ENCODE data around the gene FOXA2.

Gene FOXA2

GRCh38 chr20:22567944-22568871 is 16.2 kb downstream of the FOXA2 start:
- Histone ChIP-seq H3K4me3 (ENCODE audit: low read depth, low read length) (peak overlapping the region; percentile 51), H3K9me3 (ENCODE audit: control insufficient read depth, insufficient read depth, low read depth, low read length) (no peaks in the 10 kb centered on the region), H3K4me1 (ENCODE audit: control insufficient read depth, insufficient read depth, low read length) (peaks cover 53% of the 10 kb centered on the region), H3K9ac (ENCODE audit: low read length) (no peak overlapping the region), H3K36me3 (ENCODE audit: control insufficient read depth, insufficient read depth, low read length) (no peaks in the 10 kb centered on the region), H3K27me3 (ENCODE audit: control insufficient read depth, insufficient read depth, low read length) (peaks cover 100% of the 10 kb centered on the region), H3K27ac (ENCODE audit: low read depth, low read length) (no peak overlapping the region)

GRCh38 chr20:22566876-22567658 is 17.3 kb downstream of the FOXA2 start:
- H3K4me1 ChIP-seq (ENCODE audit: control insufficient read depth, insufficient read depth, low read length): peaks cover 65% of the 10 kb centered on the region
- H3K9ac ChIP-seq (ENCODE audit: low read length): no peak overlapping the region
- no peaks in the 10 kb centered on the region for H3K36me3 ChIP-seq (ENCODE audit: control insufficient read depth, insufficient read depth, low read length)
- peak overlapping the region; percentile 51; the same call in 1 of the 2 replicates for H3K4me3 ChIP-seq (ENCODE audit: low read depth, low read length)
- H3K27me3 ChIP-seq (ENCODE audit: control insufficient read depth, insufficient read depth, low read length): peaks cover 100% of the 10 kb centered on the region
- H3K9me3 ChIP-seq (ENCODE audit: control insufficient read depth, insufficient read depth, low read depth, low read length): no peaks in the 10 kb centered on the region
- H3K27ac ChIP-seq (ENCODE audit: low read depth, low read length): no peak overlapping the region

- H3K4me3 ChIP-seq (ENCODE audit: low read depth, low read length): no peak overlapping the region
- no peak overlapping the region for H3K27ac ChIP-seq (ENCODE audit: low read depth, low read length)
- no peak overlapping the region for H3K9ac ChIP-seq (ENCODE audit: low read length)
- peaks cover 100% of the 10 kb centered on the region for H3K27me3 ChIP-seq (ENCODE audit: control insufficient read depth, insufficient read depth, low read length)
- no peaks in the 10 kb centered on the region for H3K36me3 ChIP-seq (ENCODE audit: control insufficient read depth, insufficient read depth, low read length)
- peaks cover 70% of the 10 kb centered on the region for H3K4me1 ChIP-seq (ENCODE audit: control insufficient read depth, insufficient read depth, low read length)
- no peaks in the 10 kb centered on the region for H3K9me3 ChIP-seq (ENCODE audit: control insufficient read depth, insufficient read depth, low read depth, low read length)
These were observed 21.1 kb downstream of the FOXA2 start for GRCh38 chr20:22563062-22563965.

DNA sequence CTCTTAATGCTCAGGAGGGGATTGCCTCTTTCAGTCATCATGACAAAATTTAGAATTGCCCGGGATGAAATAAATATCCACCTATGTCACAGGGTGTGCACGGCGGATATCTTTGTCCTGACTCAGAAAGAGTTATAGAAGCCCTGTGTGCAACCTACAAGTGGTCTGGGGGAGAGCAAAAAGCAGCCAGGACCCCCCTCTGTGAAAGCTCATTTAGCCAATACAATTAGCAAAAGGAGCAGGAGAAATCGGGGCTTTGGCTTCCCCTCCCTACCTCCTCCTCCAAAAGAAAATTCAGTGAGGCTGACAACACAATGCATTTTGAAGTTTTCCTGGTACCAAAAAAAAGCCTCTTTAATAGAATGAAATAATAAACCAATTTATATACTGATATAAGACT is 21.8 kb downstream of the FOXA2 start:
- Histone ChIP-seq H3K27ac (ENCODE audit: low read depth, low read length) (no peak overlapping the region), H3K9me3 (ENCODE audit: control insufficient read depth, insufficient read depth, low read depth, low read length) (no peaks in the 10 kb centered on the region), H3K36me3 (ENCODE audit: control insufficient read depth, insufficient read depth, low read length) (no peaks in the 10 kb centered on the region), H3K4me1 (ENCODE audit: control insufficient read depth, insufficient read depth, low read length) (peaks cover 66% of the 10 kb centered on the region), H3K27me3 (ENCODE audit: control insufficient read depth, insufficient read depth, low read length) (peaks cover 100% of the 10 kb centered on the region), H3K9ac (ENCODE audit: low read length) (no peak overlapping the region), H3K4me3 (ENCODE audit: low read depth, low read length) (no peak overlapping the region)

DNA sequence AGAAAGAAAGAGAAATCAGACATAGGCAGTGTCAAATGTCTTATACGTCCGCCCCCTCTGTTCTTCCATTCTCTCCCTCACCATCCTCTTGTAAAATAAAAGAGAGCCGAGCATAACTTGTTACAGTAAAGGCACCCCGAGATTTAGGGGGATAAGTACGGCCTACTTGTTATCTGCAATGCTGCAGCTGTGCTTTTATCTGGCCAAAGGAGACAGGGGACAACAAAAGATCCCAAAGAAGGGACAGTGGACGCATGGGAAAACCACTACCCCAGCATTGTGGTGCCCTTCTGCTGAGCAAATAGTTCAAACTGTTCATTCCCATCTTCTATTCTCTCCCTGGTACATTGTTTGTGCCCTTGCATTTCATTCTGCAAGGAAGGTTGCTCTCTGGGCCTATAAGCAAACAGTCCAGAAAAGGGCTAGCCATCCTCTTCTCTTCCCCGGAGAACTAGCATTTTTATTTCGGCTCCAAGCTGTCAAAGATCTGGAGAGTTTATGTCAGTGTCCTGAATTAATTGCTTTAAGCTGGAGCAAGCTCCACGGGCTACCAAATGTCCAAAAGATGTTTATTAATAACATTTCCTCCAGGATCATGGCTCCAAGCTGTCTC is 22.3 kb downstream of the FOXA2 start:
- H3K4me3 ChIP-seq (ENCODE audit: low read depth, low read length): no peak overlapping the region
- H3K9ac ChIP-seq (ENCODE audit: low read length): no peak overlapping the region
- H3K27ac ChIP-seq (ENCODE audit: low read depth, low read length): no peak overlapping the region
- H3K4me1 ChIP-seq (ENCODE audit: control insufficient read depth, insufficient read depth, low read length): peaks cover 66% of the 10 kb centered on the region
- peaks cover 100% of the 10 kb centered on the region for H3K27me3 ChIP-seq (ENCODE audit: control insufficient read depth, insufficient read depth, low read length)
- H3K36me3 ChIP-seq (ENCODE audit: control insufficient read depth, insufficient read depth, low read length): no peaks in the 10 kb centered on the region
- no peaks in the 10 kb centered on the region for H3K9me3 ChIP-seq (ENCODE audit: control insufficient read depth, insufficient read depth, low read depth, low read length)

DNA sequence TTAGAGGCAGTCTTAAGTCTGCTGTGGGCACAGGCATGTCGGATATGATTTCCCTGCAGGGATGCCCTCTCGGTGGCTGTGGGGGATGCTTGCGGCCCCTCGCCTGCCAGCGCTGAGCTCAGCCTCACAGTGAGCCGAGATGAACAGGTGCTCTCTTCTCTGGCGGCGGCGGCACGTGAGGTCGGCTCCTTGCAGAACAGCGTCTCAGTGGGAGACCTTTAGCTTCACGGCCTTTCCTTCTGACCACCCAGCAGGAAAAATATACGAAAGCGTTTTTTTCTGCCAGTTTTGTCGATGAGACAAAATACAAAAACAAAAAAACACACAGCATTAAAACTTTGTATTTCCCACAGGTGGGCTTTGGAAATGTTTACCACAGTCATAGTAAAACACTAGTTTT is 23.6 kb downstream of the FOXA2 start:
- Histone ChIP-seq H3K4me3 (ENCODE audit: low read depth, low read length) (no peak overlapping the region), H3K9ac (ENCODE audit: low read length) (no peak overlapping the region), H3K9me3 (ENCODE audit: control insufficient read depth, insufficient read depth, low read depth, low read length) (no peaks in the 10 kb centered on the region), H3K36me3 (ENCODE audit: control insufficient read depth, insufficient read depth, low read length) (no peaks in the 10 kb centered on the region), H3K27me3 (ENCODE audit: control insufficient read depth, insufficient read depth, low read length) (peaks cover 99% of the 10 kb centered on the region), H3K27ac (ENCODE audit: low read depth, low read length) (no peak overlapping the region), H3K4me1 (ENCODE audit: control insufficient read depth, insufficient read depth, low read length) (peaks cover 67% of the 10 kb centered on the region)

GRCh38 chr20:22559711-22560318 is 24.6 kb downstream of the FOXA2 start:
- H3K27me3 ChIP-seq (ENCODE audit: control insufficient read depth, insufficient read depth, low read length): peaks cover 89% of the 10 kb centered on the region

GRCh38 chr20:22557403-22558276 is 26.7 kb downstream of the FOXA2 start:
- Histone ChIP-seq H3K9me3 (ENCODE audit: control insufficient read depth, insufficient read depth, low read depth, low read length) (peaks cover 10% of the 10 kb centered on the region; the same call in 1 of the 2 replicates), H3K4me1 (ENCODE audit: control insufficient read depth, insufficient read depth, low read length) (peaks cover 51% of the 10 kb centered on the region), H3K9ac (ENCODE audit: low read length) (no peak overlapping the region), H3K4me3 (ENCODE audit: low read depth, low read length) (no peak overlapping the region), H3K27ac (ENCODE audit: low read depth, low read length) (no peak overlapping the region), H3K27me3 (ENCODE audit: control insufficient read depth, insufficient read depth, low read length) (peaks cover 76% of the 10 kb centered on the region), H3K36me3 (ENCODE audit: control insufficient read depth, insufficient read depth, low read length) (no peaks in the 10 kb centered on the region)

More at GRCh38 chr20:22559711-22560318, 24.6 kb downstream of the FOXA2 start:
- Histone ChIP-seq H3K9me3 (ENCODE audit: control insufficient read depth, insufficient read depth, low read depth, low read length) (no peaks in the 10 kb centered on the region), H3K4me3 (ENCODE audit: low read depth, low read length) (no peak overlapping the region), H3K4me1 (ENCODE audit: control insufficient read depth, insufficient read depth, low read length) (peaks cover 68% of the 10 kb centered on the region), H3K36me3 (ENCODE audit: control insufficient read depth, insufficient read depth, low read length) (no peaks in the 10 kb centered on the region), H3K9ac (ENCODE audit: low read length) (no peak overlapping the region), H3K27ac (ENCODE audit: low read depth, low read length) (no peak overlapping the region)

DNA sequence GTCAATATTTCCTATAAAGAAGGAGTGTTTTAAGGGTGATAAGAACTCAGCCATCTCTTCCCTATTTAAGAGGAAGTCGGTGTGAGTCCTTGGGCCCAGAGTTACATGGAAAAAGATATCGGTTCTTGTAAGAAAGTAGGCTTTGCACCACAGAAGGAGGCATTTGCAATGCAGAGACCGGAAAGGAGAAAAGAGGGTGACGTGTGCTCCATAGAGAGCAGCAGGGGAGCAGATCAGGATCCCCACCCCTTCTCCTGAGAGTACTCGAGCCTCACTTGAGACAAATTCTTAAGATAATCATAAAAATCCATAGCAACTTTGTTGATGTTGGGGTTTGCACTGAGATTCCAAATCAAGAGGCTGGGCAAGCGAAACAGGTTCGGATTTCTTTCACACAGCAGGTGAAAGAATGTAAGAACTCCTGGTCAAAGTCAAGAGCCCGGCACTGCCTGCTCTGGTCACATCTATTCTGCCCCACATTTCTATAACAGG is 27.8 kb downstream of the FOXA2 start:
- Histone ChIP-seq H3K36me3 (ENCODE audit: control insufficient read depth, insufficient read depth, low read length) (no peaks in the 10 kb centered on the region), H3K4me1 (ENCODE audit: control insufficient read depth, insufficient read depth, low read length) (peaks cover 41% of the 10 kb centered on the region), H3K27ac (ENCODE audit: low read depth, low read length) (no peak overlapping the region), H3K9ac (ENCODE audit: low read length) (no peak overlapping the region), H3K9me3 (ENCODE audit: control insufficient read depth, insufficient read depth, low read depth, low read length) (peaks cover 10% of the 10 kb centered on the region; the same call in 1 of the 2 replicates), H3K4me3 (ENCODE audit: low read depth, low read length) (no peak overlapping the region), H3K27me3 (ENCODE audit: control insufficient read depth, insufficient read depth, low read length) (peaks cover 69% of the 10 kb centered on the region)

All from HUES6 (cell line).